Esophagus squamous epithelium (tissue), 5 donors: ENCODE measurements around the gene PKN1. TPM values are rescaled to one million over a fixed set of nuclear protein-coding genes. Genes with fewer than 3 reads are reported as not detected.

ENCODE experiments used
- DNase-seq: peaks from one replicate; lab custom pipeline; 2025; lab: John Stamatoyannopoulos, UW
- H3K27ac ChIP-seq, 4 donors: fragments of 200-600 bp; sonication (generic); one replicate each; pipeline ENCODE4 v1.5.1; 2016 to 2019; ENCODE audit warnings: mild to moderate bottlenecking in 1 of 4
- H3K27me3 ChIP-seq, 4 donors: fragments of 200-600 bp; sonication (generic); 1 replicate in 3 of 4; 2 replicates in 1 of 4; pipeline versions ENCODE4 v1.5.1 to v1.6.0; 2017 to 2021; ENCODE audit warnings: antibody characterized with exemption in 1 of 4
- H3K36me3 ChIP-seq, 3 donors: fragments of 200-600 bp; sonication (generic); one replicate each; pipeline ENCODE4 v1.5.1; 2016 to 2019
- H3K4me1 ChIP-seq, 3 donors: fragments of 200-600 bp; sonication (generic); one replicate each; pipeline ENCODE4 v1.5.1; 2017 to 2019
- H3K4me3 ChIP-seq, 4 donors: fragments of 200-600 bp; sonication (generic); 1 replicate in 3 of 4; 2 replicates in 1 of 4; pipeline ENCODE4 v1.5.1; 2016 to 2019; ENCODE audit warnings: mild to moderate bottlenecking in 2 of 4, moderate library complexity in 1 of 4
- H3K9me3 ChIP-seq, 3 donors: fragments of 200-600 bp; sonication (generic); one replicate each; pipeline ENCODE4 v1.5.1; 2016 to 2019
- CTCF ChIP-seq, 6 experiments: fragments of 450-650 bp in 4 of 6; fragments of 200-600 bp in 2 of 6; sonication (generic) in 2 of 6; IDR thresholded peaks; one replicate each; pipeline ENCODE4 v1.5.1; 2016 to 2019; ENCODE audit warnings: antibody characterized with exemption in 6 of 6, mild to moderate bottlenecking in 4 of 6, moderate library complexity in 4 of 6
- POLR2A ChIP-seq, 4 donors: fragments of 450-650 bp; IDR thresholded peaks; one replicate each; pipeline ENCODE4 v1.6.1; 2017; ENCODE audit warnings: antibody characterized with exemption in 4 of 4, mild to moderate bottlenecking in 4 of 4, moderate library complexity in 3 of 4
- WGBS, 2 donors: methylation state at CpG; one replicate each; pipeline ENCODE4 v1.1.5; 2018; 5-methylcytosine and 5-hydroxymethylcytosine counted together
- intact Hi-C: fragments of 100-400 bp; cut with DNase I; formaldehyde crosslinking; loops from one replicate; pipeline ENCODE4 v1.15.0; 2022
- total RNA-seq, 4 donors: library from RNA; depleted of rRNA; stranded (reverse); fragments of >200 nt; gene quantifications; one replicate each; pipeline ENCODE4 v1.1.0, GENCODE V29; 2016
- donor health status: DM: yes; HTN: yes; CAD: no.

The PKN1 gene
- total RNA-seq, 4 donors from 2014 or later, result 6.1 to 38.3 (median 21.0) TPM

- 13 to 15% methylated on average over 8 to 20 of the region's 22 CpGs for WGBS, 2 donors
Measured at GRCh38 chr19:14516746-14517438, 83.8 kb downstream of the PKN1 start.

GRCh38 chr19:14517446-14517839 lies 84.3 kb downstream of the PKN1 start:
- peak overlapping the region; percentile 99 to 100 (median 100) for H3K27ac ChIP-seq
- H3K9me3 ChIP-seq, result no peaks in the 10 kb centered on the region
- H3K27me3 ChIP-seq, result no peaks in the 10 kb centered on the region
- 0% methylated on average over 3 to 9 of the region's 32 CpGs for WGBS, 2 donors
- TF ChIP-seq POLR2A (IDR thresholded peaks at IDR 0.05) (no peak), CTCF (IDR thresholded peaks at IDR 0.05) (no peak)
- H3K4me1 ChIP-seq, result peaks cover 24 to 82% (median 47%) of the 10 kb centered on the region in 3 donors
- intact Hi-C loops, result no loop called here
- DNase-seq, result no peak
- H3K4me3 ChIP-seq, result peak overlapping the region; percentile 66 to 99 (median 96)
- peaks cover 21 to 40% (median 24%) of the 10 kb centered on the region in 3 donors for H3K36me3 ChIP-seq

More at GRCh38 chr19:14516746-14517438, 83.8 kb downstream of the PKN1 start:
- DNase-seq, result no peak
- peak overlapping the region; percentile 66 to 99 (median 96) for H3K4me3 ChIP-seq
- peak overlapping the region; percentile 99 to 100 (median 100) for H3K27ac ChIP-seq
- peak in 1 of 6 experiments; percentile 1 for TF ChIP-seq CTCF (IDR thresholded peaks at IDR 0.05)
- no peak for TF ChIP-seq POLR2A (IDR thresholded peaks at IDR 0.05)
- intact Hi-C loops, result no loop called here
- H3K36me3 ChIP-seq, result peaks cover 21 to 40% (median 24%) of the 10 kb centered on the region in 3 donors
- peaks cover 24 to 82% (median 44%) of the 10 kb centered on the region in 3 donors for H3K4me1 ChIP-seq
- no peaks in the 10 kb centered on the region for H3K9me3 ChIP-seq
- no peaks in the 10 kb centered on the region for H3K27me3 ChIP-seq

GRCh38 chr19:14517840-14518505 lies 84.9 kb downstream of the PKN1 start, which contains the start of gene DNAJB1:
TSS of gene DNAJB1 (minus strand) at chr19:14518397. CDS start at chr19:14518349, 48 bp downstream.
- Histone ChIP-seq H3K27me3 (no peaks in the 10 kb centered on the region), H3K9me3 (no peaks in the 10 kb centered on the region), H3K4me3 (peak within 1 kb of the TSS; percentile 66 to 99 (median 96)), H3K4me1 (peaks cover 24 to 87% (median 50%) of the 10 kb centered on the region in 3 donors), H3K27ac (peak within 1 kb of the TSS; percentile 99 to 100 (median 100)), H3K36me3 (peaks cover 21 to 39% (median 24%) of the 10 kb centered on the region in 3 donors)
- DNase-seq, result no peak
- intact Hi-C loops, result no loop called here
- WGBS, 2 donors, result 0% methylated on average over 15 to 21 of the region's 82 CpGs
- peak in 3 of 4 donors; percentile 96 to 98 (median 98) for TF ChIP-seq POLR2A (IDR thresholded peaks at IDR 0.05)
- TF ChIP-seq CTCF (IDR thresholded peaks at IDR 0.05), result peak in 1 of 6 experiments; percentile 19

GRCh38 chr19:14519245-14519859 lies 86.2 kb downstream of the PKN1 start:
- peak overlapping the region; percentile 93 to 99 (median 98) for H3K27ac ChIP-seq
- H3K4me1 ChIP-seq, result peaks cover 26 to 87% (median 48%) of the 10 kb centered on the region in 3 donors
- intact Hi-C loops, result no loop called here
- peaks cover 18 to 25% (median 18%) of the 10 kb centered on the region in 3 donors for H3K36me3 ChIP-seq
- WGBS, 2 donors, result 78 to 84% methylated on average over 20 to 21 of the region's 22 CpGs
- DNase-seq, result no peak
- no peaks in the 10 kb centered on the region for H3K9me3 ChIP-seq
- H3K4me3 ChIP-seq, result no peak overlapping the region
- TF ChIP-seq POLR2A (IDR thresholded peaks at IDR 0.05) (no peak), CTCF (IDR thresholded peaks at IDR 0.05) (no peak)
- H3K27me3 ChIP-seq, result no peaks in the 10 kb centered on the region
